Neuronal stem cell (in vitro differentiated cells): ENCODE results near the gene ALDH1A1.

Source experiments
- DNase-seq: peaks from one replicate; pipeline ENCODE4 v3.0.0-alpha.2; 2013; ENCODE audit warnings: low spot score
- H2AFZ ChIP-seq: one replicate; pipeline ENCODE4 v1.6.1; 2013; ENCODE audit warnings: mild to moderate bottlenecking, low read length, inconsistent platforms
- H2AK5ac ChIP-seq: 2 replicates; pipeline ENCODE4 v1.6.1; 2013; ENCODE audit warnings: low read depth, mild to moderate bottlenecking, inconsistent platforms, low read length, moderate library complexity, mixed read lengths
- H2BK120ac ChIP-seq: 2 replicates; pipeline ENCODE4 v1.6.1; 2013; ENCODE audit warnings: low read depth, mild to moderate bottlenecking, inconsistent platforms, low read length, moderate library complexity, mixed read lengths
- H2BK12ac ChIP-seq: one replicate; pipeline ENCODE4 v1.6.1; 2013; ENCODE audit warnings: low read length, inconsistent platforms
- H2BK15ac ChIP-seq: 2 replicates; pipeline ENCODE4 v1.6.1; 2013; ENCODE audit warnings: mild to moderate bottlenecking, low read length, inconsistent platforms, mixed read lengths
- H2BK5ac ChIP-seq: one replicate; pipeline ENCODE4 v1.6.1; 2013; ENCODE audit warnings: inconsistent platforms, mild to moderate bottlenecking, low read length, moderate library complexity
- H3K14ac ChIP-seq: one replicate; pipeline ENCODE4 v1.6.1; 2013; ENCODE audit warnings: low read length, inconsistent platforms
- H3K18ac ChIP-seq: 2 replicates; pipeline ENCODE4 v1.6.1; 2013; ENCODE audit warnings: low read length, inconsistent platforms
- H3K23ac ChIP-seq: 2 replicates; pipeline ENCODE4 v1.6.1; 2013; ENCODE audit warnings: low read depth, mild to moderate bottlenecking, mixed read lengths, low read length, inconsistent platforms; ENCODE audit not compliant: poor library complexity
- H3K27ac ChIP-seq: replicated peaks from 3 replicates; pipeline ENCODE4 v1.5.1; 2013; ENCODE audit warnings: low read length, inconsistent platforms
- H3K27me3 ChIP-seq, 3 experiments: 2 replicates each; pipeline ENCODE4 v1.6.1; 2013; ENCODE audit warnings: low read length in 3 of 3, mild to moderate bottlenecking in 2 of 3, inconsistent platforms in 1 of 3, low read depth in 1 of 3, mixed read lengths in 1 of 3, moderate library complexity in 1 of 3; ENCODE audit not compliant: control insufficient read depth in 3 of 3, insufficient read depth in 3 of 3
- H3K36me3 ChIP-seq, 2 donors: replicated peaks in 1 of 2; 2 replicates each; pipeline ENCODE4 v1.6.1; 2013; ENCODE audit warnings: low read length in 2 of 2; ENCODE audit not compliant: control insufficient read depth in 2 of 2, insufficient read depth in 2 of 2
- H3K4ac ChIP-seq: 2 replicates; pipeline ENCODE4 v1.6.1; 2013; ENCODE audit warnings: inconsistent platforms, mild to moderate bottlenecking, low read length, moderate library complexity
- H3K4me1 ChIP-seq, 2 donors: 1 replicate in 1 of 2; 2 replicates in 1 of 2; pipeline ENCODE4 v1.6.1; 2013; ENCODE audit warnings: low read length in 2 of 2, low read depth in 1 of 2; ENCODE audit not compliant: control insufficient read depth in 2 of 2, insufficient read depth in 1 of 2
- H3K4me2 ChIP-seq: one replicate; pipeline ENCODE4 v1.6.1; 2013; ENCODE audit warnings: mild to moderate bottlenecking, low read length, inconsistent platforms; ENCODE audit not compliant: insufficient read depth, poor library complexity, severe bottlenecking
- H3K4me3 ChIP-seq, 2 donors: 2 replicates each; pipeline ENCODE4 v1.5.1; 2013; ENCODE audit warnings: low read length in 2 of 2, mild to moderate bottlenecking in 2 of 2, inconsistent platforms in 1 of 2, moderate library complexity in 1 of 2
- H3K79me1 ChIP-seq: one replicate; pipeline ENCODE4 v1.6.1; 2013; ENCODE audit warnings: low read depth, mild to moderate bottlenecking, inconsistent platforms, low read length, moderate library complexity
- H3K9ac ChIP-seq: one replicate; pipeline ENCODE4 v1.6.1; 2013; ENCODE audit warnings: mild to moderate bottlenecking, low read depth, low read length, inconsistent platforms; ENCODE audit not compliant: poor library complexity
- H3K9me3 ChIP-seq, 2 donors: replicated peaks in 1 of 2; 2 replicates each; pipeline versions ENCODE3 to v1.6.1; 2013; ENCODE audit warnings: low read length in 2 of 2, mild to moderate bottlenecking in 2 of 2, inconsistent platforms in 1 of 2, low read depth in 1 of 2, mixed read lengths in 1 of 2, moderate library complexity in 1 of 2; ENCODE audit not compliant: control insufficient read depth in 2 of 2, insufficient read depth in 1 of 2
- H4K8ac ChIP-seq: one replicate; pipeline ENCODE4 v1.6.1; 2013; ENCODE audit warnings: low read depth, mild to moderate bottlenecking, inconsistent platforms, low read length, moderate library complexity
- H4K91ac ChIP-seq: one replicate; pipeline ENCODE4 v1.6.1; 2013; ENCODE audit warnings: low read length, low read depth, mild to moderate bottlenecking, inconsistent platforms; ENCODE audit not compliant: poor library complexity
- WGBS, 2 donors: extraction: QIAGEN DNeasy Blood & Tissue Kit; methylation state at CpG; one replicate each; pipeline ENCODE4 v1.1.7; 2013; ENCODE audit warnings: missing lambda C conversion rate in 2 of 2, mixed read lengths in 1 of 2; ENCODE audit not compliant: insufficient read length in 2 of 2, insufficient replicate concordance in 1 of 2; ENCODE audit errors: extremely low coverage in 2 of 2; 5-methylcytosine and 5-hydroxymethylcytosine counted together

ALDH1A1 gene

DNA sequence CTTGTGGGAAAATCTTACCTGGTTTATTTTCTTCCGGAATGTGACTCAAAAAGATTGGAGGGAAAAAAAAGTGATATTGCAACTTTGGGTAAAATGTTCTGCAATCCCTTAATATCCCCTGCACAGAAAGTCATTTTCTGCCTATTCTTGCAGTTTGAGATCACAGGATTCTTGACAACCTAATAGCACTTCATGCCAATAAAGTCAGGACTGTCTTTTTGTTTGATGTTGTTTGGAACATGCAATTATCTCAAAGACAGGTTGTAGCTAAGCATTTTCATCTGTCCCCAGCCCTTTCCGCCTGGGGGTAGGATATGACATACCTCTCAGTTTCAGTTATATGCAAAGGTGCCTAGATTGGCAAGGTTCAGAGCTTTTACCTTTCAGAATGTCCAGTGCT, 63.9 kb downstream of the ALDH1A1 start:
- H3K27ac ChIP-seq, result no peak overlapping the region
- no peak overlapping the region for H4K91ac ChIP-seq
- no peak overlapping the region for H2AK5ac ChIP-seq
- DNase-seq, result no peak
- peaks cover 0 to 3% of the 10 kb centered on the region in 2 donors for H3K9me3 ChIP-seq
- no peak overlapping the region for H2BK12ac ChIP-seq
- no peak overlapping the region for H2BK15ac ChIP-seq
- H3K4me2 ChIP-seq, result no peak overlapping the region
- no peaks in the 10 kb centered on the region for H3K79me1 ChIP-seq
- no peak overlapping the region for H3K14ac ChIP-seq
- no peak overlapping the region for H2AFZ ChIP-seq
- H4K8ac ChIP-seq, result no peak overlapping the region
- no peak overlapping the region for H3K18ac ChIP-seq
- H3K4me1 ChIP-seq, result no peaks in the 10 kb centered on the region
- no peak overlapping the region for H3K9ac ChIP-seq
- no peak overlapping the region for H3K23ac ChIP-seq
- H3K36me3 ChIP-seq, result no peaks in the 10 kb centered on the region
- peaks cover 0 to 14% (median 0%) of the 10 kb centered on the region in 3 experiments for H3K27me3 ChIP-seq
- H3K4ac ChIP-seq, result no peak overlapping the region
- H2BK120ac ChIP-seq, result no peak overlapping the region
- no peak overlapping the region for H2BK5ac ChIP-seq
- WGBS, 2 donors, result no CpG with 5 or more reads among the region's 2 CpGs
- H3K4me3 ChIP-seq, result no peak overlapping the region

- no peak overlapping the region for H2BK12ac ChIP-seq
- no peak overlapping the region for H3K4me3 ChIP-seq
- H3K27me3 ChIP-seq, result peaks cover 0 to 14% (median 0%) of the 10 kb centered on the region in 3 experiments
- no peak overlapping the region for H3K14ac ChIP-seq
- H4K8ac ChIP-seq, result no peak overlapping the region
- no CpG with 5 or more reads among the region's 2 CpGs for WGBS, 2 donors
- H2AK5ac ChIP-seq, result no peak overlapping the region
- H3K4me2 ChIP-seq, result no peak overlapping the region
- no peak for DNase-seq
- H3K18ac ChIP-seq, result no peak overlapping the region
- no peaks in the 10 kb centered on the region for H3K4me1 ChIP-seq
- H2BK15ac ChIP-seq, result no peak overlapping the region
- no peak overlapping the region for H3K9ac ChIP-seq
- peaks cover 0 to 3% of the 10 kb centered on the region in 2 donors for H3K9me3 ChIP-seq
- H2BK120ac ChIP-seq, result no peak overlapping the region
- H3K36me3 ChIP-seq, result no peaks in the 10 kb centered on the region
- H4K91ac ChIP-seq, result no peak overlapping the region
- no peak overlapping the region for H3K4ac ChIP-seq
- no peak overlapping the region for H3K23ac ChIP-seq
- no peak overlapping the region for H3K27ac ChIP-seq
- H3K79me1 ChIP-seq, result no peaks in the 10 kb centered on the region
- H2AFZ ChIP-seq, result no peak overlapping the region
- no peak overlapping the region for H2BK5ac ChIP-seq
Observed at GRCh38 chr9:72888067-72888466, 64.8 kb downstream of the ALDH1A1 start.

GRCh38 chr9:72886386-72886785, 66.5 kb downstream of the ALDH1A1 start:
- H4K8ac ChIP-seq, result no peak overlapping the region
- H3K9me3 ChIP-seq, result peaks cover 0 to 3% of the 10 kb centered on the region in 2 donors
- no peaks in the 10 kb centered on the region for H3K4me1 ChIP-seq
- no peak overlapping the region for H2BK15ac ChIP-seq
- WGBS, 2 donors, result no CpG with 5 or more reads among the region's 1 CpG
- no peak for DNase-seq
- H2AFZ ChIP-seq, result no peak overlapping the region
- H3K79me1 ChIP-seq, result no peaks in the 10 kb centered on the region
- H3K4ac ChIP-seq, result no peak overlapping the region
- H3K9ac ChIP-seq, result no peak overlapping the region
- H3K4me3 ChIP-seq, result no peak overlapping the region
- H3K4me2 ChIP-seq, result no peak overlapping the region
- H4K91ac ChIP-seq, result no peak overlapping the region
- H2AK5ac ChIP-seq, result no peak overlapping the region
- H2BK120ac ChIP-seq, result no peak overlapping the region
- H2BK12ac ChIP-seq, result no peak overlapping the region
- H3K27ac ChIP-seq, result no peak overlapping the region
- H3K18ac ChIP-seq, result no peak overlapping the region
- H3K23ac ChIP-seq, result no peak overlapping the region
- no peak overlapping the region for H3K14ac ChIP-seq
- H3K27me3 ChIP-seq, result peaks cover 0 to 11% (median 0%) of the 10 kb centered on the region in 3 experiments
- H2BK5ac ChIP-seq, result no peak overlapping the region
- no peaks in the 10 kb centered on the region for H3K36me3 ChIP-seq

GRCh38 chr9:72884508-72884907, 68.3 kb downstream of the ALDH1A1 start:
- Histone ChIP-seq H2AFZ (no peak overlapping the region), H3K14ac (no peak overlapping the region), H3K79me1 (no peaks in the 10 kb centered on the region), H4K8ac (no peak overlapping the region), H3K27me3 (peaks cover 0 to 3% (median 0%) of the 10 kb centered on the region in 3 experiments), H3K9ac (no peak overlapping the region), H3K4ac (no peak overlapping the region), H2BK12ac (no peak overlapping the region), H3K4me2 (no peak overlapping the region), H2BK5ac (no peak overlapping the region), H3K4me1 (no peaks in the 10 kb centered on the region), H3K36me3 (no peaks in the 10 kb centered on the region), H4K91ac (no peak overlapping the region), H3K23ac (no peak overlapping the region), H3K27ac (no peak overlapping the region), H3K9me3 (peaks cover 0 to 3% of the 10 kb centered on the region in 2 donors), H2BK120ac (no peak overlapping the region), H3K18ac (no peak overlapping the region), H2AK5ac (no peak overlapping the region), H3K4me3 (no peak overlapping the region), H2BK15ac (no peak overlapping the region)
- no peak for DNase-seq
- no CpG with 5 or more reads among the region's 1 CpG for WGBS, 2 donors
